Glomerular endothelial cell (primary cell): Measurements from ENCODE around the gene ADAM12. TPM values are rescaled to one million over a fixed set of nuclear protein-coding genes. Genes with fewer than 3 reads are reported as not detected.
"Not testable (repeated sequence)": the region's sequence is repeated elsewhere in the genome, so short reads cannot be mapped to it uniquely, and the experiment has no call there.

Experiments
- DNase-seq: peaks from one replicate; pipeline ENCODE4 v3.0.0-alpha.2; 2011; ENCODE audit warnings: low read depth, low spot score; ENCODE audit errors: extremely low read depth
- total RNA-seq: library from RNA; depleted of rRNA; stranded (reverse); fragments of >200 nt; gene quantifications from 2 replicates; pipeline ENCODE4 v1.2.3, GENCODE V29; 2015

ADAM12 gene
- total RNA-seq, 1 donor from 2014 or later = 15.4 TPM

DNA sequence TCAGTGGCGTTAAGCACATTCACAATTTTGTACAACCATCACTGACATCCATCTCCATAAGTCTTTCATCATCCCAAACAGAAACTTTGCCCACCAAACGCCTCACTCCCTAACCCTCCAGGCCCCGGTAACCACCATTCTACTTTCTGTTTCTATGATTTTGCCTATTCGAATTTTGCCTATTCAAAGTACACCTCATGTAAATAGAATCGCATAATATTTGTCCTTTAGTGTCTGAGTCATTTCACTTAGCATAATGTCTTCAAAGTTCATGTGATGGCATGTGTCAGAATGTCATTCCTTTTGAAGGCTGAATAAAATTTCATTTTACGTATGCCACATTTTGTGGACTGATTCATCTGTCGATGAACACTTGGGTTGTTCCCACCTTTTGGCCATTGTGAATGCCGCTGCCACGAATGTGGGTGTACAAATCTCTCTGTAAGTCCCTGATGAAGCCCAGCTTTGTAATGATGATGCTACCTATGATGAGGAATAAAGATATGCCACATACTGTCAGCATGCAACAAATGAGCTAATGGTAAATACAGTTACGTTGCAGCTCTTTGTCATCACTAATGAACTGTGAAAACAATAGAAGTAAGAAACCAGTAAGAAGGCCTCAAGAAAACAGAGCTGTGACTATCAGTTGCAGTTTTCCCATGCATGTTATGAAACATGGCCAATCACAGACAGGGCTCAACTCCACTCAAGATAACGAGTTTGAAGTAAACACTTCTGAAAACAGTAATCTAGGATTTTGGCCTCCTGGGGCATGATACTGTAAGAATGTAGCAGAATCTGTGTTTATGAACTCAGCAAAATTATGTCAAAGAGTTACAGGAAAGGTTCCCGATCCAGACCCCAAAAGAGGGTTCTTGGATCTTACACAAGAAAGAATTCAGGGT, 120.0 kb downstream of the ADAM12 start:
- no peak for DNase-seq

DNA sequence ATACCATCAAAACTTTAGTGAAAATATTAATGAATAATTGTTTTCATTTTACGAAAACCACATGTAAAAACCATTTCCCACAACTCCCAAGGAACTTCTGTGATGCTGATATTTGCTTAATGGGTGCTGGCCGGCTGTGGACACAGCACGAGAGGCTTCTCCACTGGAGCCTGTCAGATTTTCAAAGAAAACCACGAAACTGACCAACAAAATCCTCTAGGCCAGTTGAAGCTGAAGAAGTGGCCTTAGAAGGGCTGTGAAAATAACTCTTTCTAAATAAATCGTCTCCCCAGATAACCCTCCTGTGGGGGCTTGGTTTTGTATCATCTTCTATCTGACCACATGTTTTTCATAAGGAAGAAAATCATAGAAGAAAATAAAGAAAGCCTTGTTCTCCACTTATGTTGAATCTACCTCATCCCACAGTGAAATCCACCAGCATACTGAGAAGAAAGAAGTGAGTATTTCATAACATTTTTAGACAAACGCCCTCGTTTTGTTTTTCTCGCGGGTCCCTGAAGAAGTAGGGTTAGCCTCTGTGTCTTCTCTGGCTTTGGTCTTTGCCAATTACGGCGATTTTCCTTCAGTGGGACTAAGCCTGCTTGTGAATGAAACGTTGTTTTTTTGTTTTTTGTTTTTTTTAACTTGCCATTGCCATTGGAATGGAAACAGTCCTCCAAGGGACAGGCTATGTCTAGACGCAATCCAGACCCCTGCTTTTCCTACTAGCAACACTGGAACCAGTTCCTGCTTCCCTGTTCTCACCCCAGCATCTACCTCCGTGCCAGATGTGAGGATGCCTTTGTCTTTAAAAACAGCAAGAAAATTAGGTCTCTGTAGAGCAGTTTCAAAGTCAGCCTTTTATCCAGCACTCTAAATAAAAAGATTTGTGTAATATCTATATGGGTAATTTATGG, 123.9 kb downstream of the ADAM12 start:
- no peak for DNase-seq

DNA sequence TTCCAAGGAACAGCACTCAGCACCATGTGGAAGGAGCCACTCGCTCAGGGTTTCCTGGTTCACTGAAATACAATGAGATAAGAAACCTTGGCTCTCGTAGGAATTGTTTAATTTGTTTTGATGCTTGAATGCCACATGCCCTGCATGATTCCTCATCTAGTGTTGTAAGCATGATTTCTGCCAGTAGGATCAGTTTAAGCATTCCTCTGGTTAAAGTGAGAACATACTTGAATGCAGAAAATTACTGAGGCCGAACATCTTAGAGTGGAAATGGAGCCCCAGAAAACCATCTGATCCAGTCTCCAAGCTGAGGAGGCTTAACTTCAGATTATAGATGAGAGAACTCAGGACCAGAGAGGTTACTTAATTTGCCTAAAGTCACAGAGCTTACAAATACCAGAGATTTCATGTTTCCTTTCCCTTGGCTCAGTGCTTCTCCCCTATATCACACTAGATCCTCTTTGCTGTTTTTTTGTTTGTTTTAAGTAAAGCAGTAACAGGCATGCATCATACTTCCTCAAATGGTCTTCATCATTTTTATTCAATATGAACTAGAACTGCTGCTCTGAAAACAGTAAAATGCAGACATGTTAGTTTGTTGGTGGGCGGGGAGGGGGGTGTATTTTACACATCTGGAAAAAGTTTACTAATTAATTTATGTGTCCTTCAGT, 125.1 kb downstream of the ADAM12 start:
- DNase-seq = no peak

DNA sequence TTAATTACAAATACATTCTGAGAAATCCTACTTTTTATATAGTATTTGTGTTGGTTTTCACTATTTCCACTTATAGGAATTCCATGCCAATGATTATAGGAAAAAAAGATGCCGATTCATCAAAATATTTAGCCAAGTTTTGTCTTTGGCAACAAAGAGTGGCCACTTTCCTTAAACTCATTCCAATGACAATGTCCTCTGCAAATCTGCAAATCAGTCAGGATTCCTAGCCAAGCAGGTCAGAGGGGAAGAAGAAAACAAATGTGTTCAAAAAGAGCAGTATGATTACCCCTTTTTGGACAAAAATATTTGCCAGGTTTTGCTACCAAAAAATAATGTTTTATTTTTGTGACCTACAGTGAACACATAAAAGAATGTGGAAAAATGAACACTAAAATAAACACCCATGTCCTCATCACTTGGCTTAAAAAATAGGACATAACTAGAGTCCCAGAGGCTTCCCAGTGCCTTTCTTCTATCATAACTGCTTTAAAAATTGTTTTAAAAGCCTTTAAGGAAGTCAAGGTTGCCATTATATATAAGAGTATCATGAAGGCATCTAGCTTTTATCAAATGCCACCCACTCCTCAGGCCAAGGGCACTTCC, 125.9 kb downstream of the ADAM12 start:
- DNase-seq = no peak

DNA sequence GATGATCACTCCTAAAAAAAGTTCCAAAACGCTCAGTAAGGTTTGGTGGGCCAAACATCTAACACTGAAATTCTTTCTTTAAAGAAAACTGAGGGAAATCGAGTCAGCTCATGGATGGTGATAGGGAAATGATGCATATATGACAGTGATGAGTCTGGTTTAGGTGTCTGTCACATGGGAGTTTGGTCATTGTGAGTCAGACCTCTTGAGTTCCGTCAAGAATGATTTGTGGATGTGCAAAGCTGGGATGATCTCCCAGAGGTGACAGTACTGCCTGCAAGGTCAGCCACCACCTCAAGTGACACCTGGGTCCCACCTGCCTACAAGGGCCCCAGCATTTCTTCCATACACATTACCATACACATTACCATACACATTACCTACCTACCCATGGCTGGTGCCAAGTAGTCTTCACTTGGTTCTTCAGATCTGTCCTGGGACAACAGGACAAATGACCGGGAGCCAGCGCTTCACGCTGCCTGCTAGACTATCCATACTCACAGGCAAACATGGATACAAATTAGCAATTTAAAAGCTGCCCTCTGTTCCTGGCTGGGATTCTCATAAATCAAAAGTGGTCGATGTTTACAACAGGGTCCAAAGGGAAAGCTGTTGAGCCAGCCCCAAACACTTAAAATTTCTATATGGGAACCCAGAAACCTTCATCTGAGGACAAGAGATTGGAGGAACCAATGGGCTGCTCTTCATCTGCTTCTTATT, 128.4 kb downstream of the ADAM12 start:
- no peak for DNase-seq

DNA sequence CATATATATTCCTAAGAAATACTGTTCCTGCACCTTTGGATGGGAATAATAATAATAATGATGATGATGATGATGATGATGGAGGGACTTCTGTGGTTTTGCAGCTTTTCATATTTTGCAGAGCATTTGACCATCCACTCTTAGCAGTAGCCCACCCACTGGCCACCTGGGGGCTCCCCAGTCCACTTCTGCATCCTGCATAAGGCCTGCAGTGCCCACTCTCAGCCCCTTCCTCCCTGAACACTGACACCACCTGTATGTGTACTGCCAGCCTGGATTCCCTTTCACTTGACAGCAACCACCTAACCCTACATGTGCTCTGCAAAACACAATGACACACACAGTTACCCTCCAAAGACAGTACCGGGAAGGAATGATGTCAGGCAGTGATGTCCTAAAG, 131.4 kb downstream of the ADAM12 start:
- DNase-seq = no peak

DNA sequence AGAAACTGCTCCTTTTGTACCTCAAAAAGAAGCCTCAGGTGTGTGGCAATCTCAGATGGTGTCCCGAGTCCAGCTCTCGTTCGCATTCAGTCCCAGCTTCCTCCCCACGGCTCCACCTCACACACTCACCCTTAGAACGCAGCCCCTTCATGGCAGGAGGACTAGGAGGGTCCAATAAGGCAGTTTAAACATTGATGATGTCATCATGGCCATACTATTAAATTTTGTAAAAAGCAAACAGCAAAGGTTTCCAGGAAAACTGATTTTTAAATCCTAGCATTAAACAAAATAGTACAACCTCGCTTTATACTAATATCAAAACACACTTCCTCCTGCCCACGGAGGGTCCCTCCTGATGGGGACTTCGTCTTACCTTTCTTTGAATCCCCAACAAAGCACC, 133.0 kb downstream of the ADAM12 start:
- no peak for DNase-seq

DNA sequence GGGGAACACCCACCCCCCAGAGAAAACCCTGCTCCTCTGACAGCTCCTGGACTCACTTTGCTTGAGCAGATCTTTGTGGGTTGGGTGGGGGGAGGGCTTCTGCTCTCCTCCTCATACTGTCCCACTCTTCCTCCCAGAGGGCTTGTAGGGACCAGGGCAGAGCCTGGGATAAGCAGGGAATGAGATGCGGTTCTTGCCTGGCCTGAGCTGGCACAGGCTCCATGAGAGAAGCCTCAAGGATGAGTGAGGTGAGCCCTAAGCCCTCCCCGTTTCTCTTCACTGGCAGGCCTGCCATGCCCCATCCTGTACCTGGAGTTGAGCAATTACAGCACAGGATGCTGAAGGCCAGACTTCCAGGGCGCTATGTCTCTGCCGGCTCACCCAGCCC, 134.7 kb downstream of the ADAM12 start:
- no peak for DNase-seq

DNA sequence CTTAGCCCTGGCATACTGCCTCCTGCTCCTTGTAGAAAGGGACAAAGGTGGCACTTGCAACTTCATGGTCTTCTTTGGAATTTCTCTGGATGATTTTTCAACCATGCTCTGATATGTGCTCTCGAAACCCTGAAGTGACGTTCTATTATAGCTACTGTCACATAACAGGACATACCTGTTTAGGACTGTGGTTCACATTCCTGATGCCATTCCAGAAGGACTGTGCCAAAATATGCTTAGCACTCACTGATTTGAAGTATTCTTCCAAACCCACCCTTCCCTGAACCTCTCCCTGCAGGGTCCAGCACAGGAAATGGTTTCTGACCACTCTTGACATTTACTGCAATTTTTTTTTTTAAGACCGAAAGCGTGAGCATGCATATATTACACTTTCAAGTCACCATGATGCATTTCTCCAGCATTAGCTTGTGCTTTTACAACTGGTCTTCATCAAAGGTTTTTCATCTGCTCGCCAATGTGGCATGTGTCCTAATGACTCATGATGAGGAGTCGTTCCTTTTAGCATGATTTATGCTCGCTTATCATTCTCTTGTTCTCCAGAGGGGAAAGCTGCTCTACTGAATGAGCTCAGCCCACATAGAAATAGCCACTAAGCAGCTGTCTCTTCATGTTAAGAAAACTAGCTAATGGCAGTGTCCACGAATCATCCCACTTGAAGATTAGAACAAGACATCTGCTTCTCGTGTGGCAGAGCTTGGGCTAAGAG, 135.2 kb downstream of the ADAM12 start:
- DNase-seq = no peak

DNA sequence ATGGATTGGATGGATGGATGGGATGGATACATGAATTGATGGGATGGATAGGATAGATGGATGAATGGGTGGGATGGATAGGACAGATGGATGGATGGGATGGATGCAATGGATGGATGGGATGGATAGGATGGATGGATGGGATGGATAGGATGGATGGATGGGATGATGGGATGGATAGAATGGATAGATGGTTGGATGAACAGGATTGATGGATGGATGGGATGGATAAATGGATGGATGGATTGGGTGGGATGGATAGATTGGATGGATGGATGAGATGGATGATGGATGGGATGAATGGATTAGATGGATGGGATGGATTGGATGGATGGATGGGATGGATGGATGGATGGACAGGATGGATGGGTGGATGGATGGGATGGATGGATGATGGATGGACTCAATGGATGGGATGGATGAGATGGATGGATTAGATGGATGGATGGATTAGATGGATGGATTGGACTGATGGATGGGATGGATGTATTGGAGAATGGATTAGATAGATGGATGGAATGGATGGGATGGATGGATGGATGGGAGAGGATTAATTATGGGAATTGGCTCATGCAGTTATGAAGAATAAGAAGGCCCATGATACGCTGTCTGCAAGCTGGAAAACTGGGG, 136.4 kb downstream of the ADAM12 start:
- no peak for DNase-seq

DNA sequence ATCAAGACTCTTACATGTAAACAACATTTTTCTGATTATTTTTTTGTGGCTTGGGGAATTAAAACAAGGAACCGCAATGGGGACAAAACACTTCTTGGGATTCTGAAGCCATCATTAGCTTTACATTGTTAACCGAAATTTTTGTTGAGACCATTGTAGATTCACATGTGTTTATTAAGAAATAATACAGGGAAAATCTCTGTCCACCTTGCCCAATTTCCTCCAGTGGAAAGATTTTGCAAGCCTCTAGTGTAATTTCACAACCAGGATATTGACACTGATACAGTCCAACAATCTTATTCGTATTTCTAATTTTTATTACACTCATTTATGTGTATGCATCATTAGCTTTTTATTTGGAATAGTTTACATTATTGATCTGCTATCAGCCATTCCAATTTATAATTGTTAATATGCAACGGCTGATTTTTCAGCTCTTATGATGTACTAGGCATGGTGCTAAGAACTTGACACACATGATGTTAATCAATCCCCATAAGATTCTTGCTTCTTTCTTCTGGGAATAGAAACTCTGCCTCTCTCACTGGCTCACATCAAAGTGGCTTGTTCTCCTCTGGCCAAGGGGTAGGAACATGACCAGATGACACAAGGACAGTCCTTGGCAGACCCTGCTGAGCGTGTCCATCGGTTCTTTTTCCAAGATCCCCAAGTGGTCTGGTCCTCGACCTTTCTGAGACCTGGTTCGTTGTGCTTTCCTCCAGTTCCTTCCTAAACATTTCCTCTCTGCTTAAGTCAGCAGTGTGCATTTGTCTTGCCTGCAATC, 137.6 kb downstream of the ADAM12 start:
- DNase-seq = no peak

DNA sequence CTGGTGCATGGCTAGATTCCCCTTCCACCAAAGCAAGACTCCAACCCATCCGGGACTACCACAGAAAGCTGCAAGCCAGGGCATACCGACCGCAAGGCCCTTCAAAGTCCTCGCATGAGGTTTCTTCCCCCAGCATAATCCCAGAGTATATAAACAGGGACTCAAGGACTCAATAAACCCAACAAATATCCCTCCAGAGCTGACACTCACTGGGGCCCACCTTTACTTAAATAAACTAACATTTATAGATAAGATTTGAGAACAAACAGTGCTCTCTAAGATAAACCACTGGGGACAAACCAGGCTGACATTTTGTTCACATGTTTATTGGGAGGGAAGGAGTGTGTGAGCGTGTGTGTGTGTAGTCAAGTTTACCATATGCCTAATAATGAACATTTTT, 138.2 kb downstream of the ADAM12 start:
- DNase-seq = no peak

DNA sequence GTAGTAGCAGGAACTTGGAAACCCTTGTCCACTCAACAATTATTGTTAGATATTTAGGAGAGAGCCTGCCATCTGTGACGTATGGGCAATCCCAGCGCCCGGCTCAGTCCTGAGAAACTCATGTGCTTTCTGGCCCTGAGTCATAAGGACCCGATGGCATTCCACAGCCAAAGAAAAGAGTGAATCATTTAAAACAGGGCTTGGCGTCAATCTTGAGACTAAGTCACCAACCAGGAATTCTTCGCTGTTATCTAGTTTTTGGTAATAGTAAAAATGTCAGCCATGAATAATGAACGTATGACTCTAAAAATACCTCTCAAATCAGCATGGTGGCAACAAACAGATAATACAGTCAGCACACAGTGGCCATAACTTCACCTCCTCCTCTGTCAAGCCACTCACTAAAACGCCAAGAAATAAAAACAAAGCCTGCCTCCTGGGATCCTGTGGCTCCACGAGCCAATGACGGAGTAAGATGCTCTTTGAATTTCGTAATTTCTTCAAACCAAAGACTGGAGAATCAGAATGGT, 140.8 kb downstream of the ADAM12 start:
- peak; percentile 50 for DNase-seq

DNA sequence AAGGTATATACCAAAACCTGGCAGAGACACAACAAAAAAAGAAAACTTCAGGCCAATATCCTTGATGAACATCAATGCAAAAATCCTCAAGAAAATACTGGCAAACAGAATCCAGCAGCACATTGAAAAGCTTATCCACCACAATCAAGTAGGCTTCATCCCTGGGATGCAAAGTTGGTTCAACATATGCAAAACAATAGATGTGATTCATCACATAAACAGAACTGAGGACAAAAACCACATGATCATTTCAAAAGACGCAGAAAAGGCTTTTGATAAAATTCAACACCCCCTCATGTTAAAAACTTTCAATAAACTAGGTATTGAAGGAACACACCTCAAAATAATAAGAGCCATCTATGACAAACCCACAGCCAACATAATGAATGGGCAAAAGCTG, 141.9 kb downstream of the ADAM12 start:
- DNase-seq = not testable (repeated sequence)

DNA sequence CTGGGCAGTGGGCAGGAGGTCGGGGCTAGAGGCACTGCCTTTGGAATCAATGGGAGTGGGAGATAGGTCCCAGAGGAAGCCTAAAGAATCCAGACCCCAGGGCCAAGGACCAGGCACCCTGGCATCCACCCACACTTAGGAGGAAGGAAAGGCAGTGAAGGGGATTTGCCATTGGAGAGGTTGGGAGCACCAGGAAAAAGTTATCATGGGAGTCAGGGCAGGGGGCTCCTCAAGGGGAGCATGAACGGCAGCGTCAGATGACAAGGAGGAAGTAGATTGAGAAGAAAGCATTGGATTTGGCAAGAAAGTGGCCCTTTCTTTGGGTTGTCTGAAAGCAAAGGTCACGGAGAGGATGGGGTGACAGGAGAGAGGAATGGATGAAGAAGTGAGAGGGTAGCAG, 142.8 kb downstream of the ADAM12 start:
- no peak for DNase-seq

DNA sequence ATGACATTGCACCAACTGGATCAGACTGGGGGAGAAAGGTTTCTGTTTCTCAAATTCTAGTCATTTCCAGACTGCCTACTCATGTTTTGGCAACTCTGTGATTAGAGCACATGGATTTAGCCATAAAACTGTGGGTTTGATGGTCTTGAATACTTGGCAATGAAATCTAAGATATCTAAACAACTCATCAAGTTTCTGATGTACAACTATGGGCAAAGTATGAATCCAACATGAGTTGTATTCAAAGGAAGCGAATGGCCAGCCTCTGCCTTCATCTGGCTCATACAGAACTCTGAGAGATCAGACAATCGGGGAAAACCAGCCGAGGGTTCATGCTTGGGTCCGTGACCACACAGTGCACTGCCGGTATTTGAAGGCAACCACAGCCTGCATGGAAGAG, 144.3 kb downstream of the ADAM12 start:
- no peak for DNase-seq

DNA sequence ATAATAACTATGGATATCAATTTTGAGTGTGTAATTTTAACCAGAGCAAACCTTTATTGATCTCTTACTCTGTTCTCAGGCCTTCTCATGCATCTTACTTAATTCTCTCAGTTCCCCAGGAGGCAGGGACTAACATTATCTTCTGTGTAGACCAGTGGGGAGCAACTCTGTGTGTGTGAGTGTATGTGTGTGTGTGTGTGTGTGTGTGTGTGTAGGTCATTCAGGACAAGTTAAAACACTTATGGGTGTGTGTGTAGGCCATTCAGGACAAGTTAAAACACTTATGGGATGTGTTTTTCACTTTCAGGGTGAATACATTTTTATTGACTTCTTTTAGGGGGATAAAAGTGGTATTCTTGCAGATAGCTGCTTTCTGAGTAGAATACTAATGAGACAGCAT, 145.0 kb downstream of the ADAM12 start:
- DNase-seq = no peak
